Measurements from ENCODE around the gene BNIP2. TPM values are rescaled to one million over a fixed set of nuclear protein-coding genes. Genes with fewer than 3 reads are reported as not detected.

The BNIP2 gene
- total and polyA plus RNA-seq, 2 of the 13 experiments (the other 11 are each of a cell fraction or from before 2014, with no cell fraction given), result 17.4 to 57.6 TPM

GRCh38 chr15:59618406-59618805, 70.7 kb downstream of the BNIP2 start:
- 98% methylated on average over 4 of the region's 4 CpGs for WGBS (ENCODE audit: low lambda C conversion rate)
- no TSS peak for BruUV-seq (replicated peaks)

More at GRCh38 chr15:59618406-59618805, 70.7 kb downstream of the BNIP2 start:
- no peak overlapping the region for H3K9ac ChIP-seq (ENCODE audit: insufficient read depth, low read depth, low read length)
- ATAC-seq (no peak), DNase-seq (ENCODE audit: low spot score) (no peak), FAIRE-seq (no peak)
- H3K4me1 ChIP-seq (ENCODE audit: insufficient read depth, low read length), result peaks cover 34% of the 10 kb centered on the region
- H4K20me1 ChIP-seq (ENCODE audit: insufficient read depth, low read length), result no peaks in the 10 kb centered on the region
- intact Hi-C loops (cut with micrococcal nuclease; ENCODE audit: unreplicated experiment) (no loop called here), in situ Hi-C loops (cut with HindIII; ENCODE audit: extremely low pct_ligation_motif_present, low pct_unique_long_range_greater_than_20kb) (loop anchor here (5.0 kb wide), 1 partner anchor 76 kb away; no protein-coding TSS in a partner anchor)
- peaks cover 5% of the 10 kb centered on the region for H3K79me2 ChIP-seq (ENCODE audit: insufficient read depth, low read length)
- ChIA-PET POLR2A (no interaction called here), CTCF (ENCODE audit: low intra/inter-chr PET ratio, low total read pairs) (no interaction called here)
- H3K4me3 ChIP-seq (replicated peaks in 1 of 3; ENCODE audit: insufficient read depth in 1 of 3, low read depth in 2 of 3, low read length in 3 of 3), result no peak overlapping the region
- H3K4me2 ChIP-seq (ENCODE audit: low read depth, low read length), result no peak overlapping the region
- H3K9me3 ChIP-seq (ENCODE audit: low read length), result no peaks in the 10 kb centered on the region
- no peaks in the 10 kb centered on the region for H3K27me3 ChIP-seq (ENCODE audit: control insufficient read depth in 1 of 2, insufficient read depth in 2 of 2, low read length in 2 of 2)
- H2AFZ ChIP-seq (ENCODE audit: low read length), result no peak overlapping the region
- H3K27ac ChIP-seq (ENCODE audit: extremely low read length, insufficient read depth, low read length), result no peak overlapping the region
- H3K36me3 ChIP-seq (replicated peaks in 1 of 2; ENCODE audit: control insufficient read depth in 1 of 2, insufficient read depth in 2 of 2, low read length in 2 of 2), result peaks cover 5 to 18% of the 10 kb centered on the region in 2 experiments; a peak in 3 of 5 replicates
- TF ChIP-seq WIZ (CRISPR knock-in tag; IDR thresholded peaks at IDR 0.05) (no peak), ZNF124 (CRISPR knock-in tag; IDR thresholded peaks at IDR 0.05) (no peak), POLR2AphosphoS5 (IDR thresholded peaks at IDR 0.05; ENCODE audit: low read depth, low read length) (no peak), ZNF33A (CRISPR knock-in tag; IDR thresholded peaks at IDR 0.05; ENCODE audit: borderline replicate concordance) (no peak), PHF5A (CRISPR knock-in tag; IDR thresholded peaks at IDR 0.05; ENCODE audit: low read depth, unreplicated experiment) (no peak), ZNF512 (CRISPR knock-in tag; IDR thresholded peaks at IDR 0.05) (no peak), TBP (CRISPR knock-in tag; IDR thresholded peaks at IDR 0.05) (no peak), NCOA1 (CRISPR knock-in tag; IDR thresholded peaks at IDR 0.05) (no peak), CREB1 (IDR thresholded peaks at IDR 0.05) (no peak), CREB1 (CRISPR knock-in tag; IDR thresholded peaks at IDR 0.05) (no peak), KAT2B (IDR thresholded peaks at IDR 0.05; ENCODE audit: borderline replicate concordance, low read depth, low read length) (no peak), ZNF782 (CRISPR knock-in tag; IDR thresholded peaks at IDR 0.05; ENCODE audit: borderline replicate concordance) (no peak), ZNF609 (CRISPR knock-in tag; IDR thresholded peaks at IDR 0.05; ENCODE audit: borderline replicate concordance) (no peak), CC2D1A (CRISPR knock-in tag; IDR thresholded peaks at IDR 0.05) (no peak), ZFP90 (CRISPR knock-in tag; IDR thresholded peaks at IDR 0.05; ENCODE audit: borderline replicate concordance) (no peak), ZNF556 (CRISPR knock-in tag; IDR thresholded peaks at IDR 0.05; ENCODE audit: borderline replicate concordance) (no peak), MAF1 (CRISPR knock-in tag; IDR thresholded peaks at IDR 0.05; ENCODE audit: borderline replicate concordance) (no peak), BHLHE40 (IDR thresholded peaks at IDR 0.05; ENCODE audit: low read length) (no peak), MXD4 (CRISPR knock-in tag; IDR thresholded peaks at IDR 0.05) (no peak), POLR2A (IDR thresholded peaks at IDR 0.05; ENCODE audit: insufficient read depth in 1 of 2, low read depth in 2 of 2, low read length in 2 of 2) (no peak), MATR3 (CRISPR knock-in tag; IDR thresholded peaks at IDR 0.05) (no peak)
